Measurements from ENCODE around the gene GRIN2A. TPM values are rescaled to one million over a fixed set of nuclear protein-coding genes. Genes with fewer than 3 reads are reported as not detected.

GRIN2A gene
- total and polyA plus RNA-seq, 2 donors (not counting 3 experiments of a cell fraction or from before 2014, with no cell fraction given): not detected

GRCh38 chr16:9867176-9867575, 315.1 kb downstream of the GRIN2A start:
- no peaks in the 10 kb centered on the region for H3K36me3 ChIP-seq (ENCODE audit: control insufficient read depth in 2 of 2, extremely low read depth in 1 of 2, insufficient read depth in 2 of 2, low read length in 2 of 2)
- dilution Hi-C loops (cut with MboI; ENCODE audit: extremely low pct_ligation_motif_present, low sequenced_read_pairs) (no loop called here), intact Hi-C loops (cut with micrococcal nuclease) (no loop called here)
- FAIRE-seq (no peak), DNase-seq (ENCODE audit: low read depth, low spot score) (no peak)
- H3K79me2 ChIP-seq (ENCODE audit: control insufficient read depth, insufficient read depth, low read length): no peaks in the 10 kb centered on the region
- no peaks in the 10 kb centered on the region for H3K9me3 ChIP-seq (replicated peaks; ENCODE audit: control insufficient read depth, insufficient read depth, low read length)
- no peak overlapping the region for H3K27ac ChIP-seq (ENCODE audit: insufficient read depth, low read depth, low read length)
- ChIA-PET CTCF (no interaction called here), POLR2A (no interaction called here)
- H3K27me3 ChIP-seq (ENCODE audit: control insufficient read depth in 2 of 2, insufficient read depth in 2 of 2, low read length in 2 of 2): no peaks in the 10 kb centered on the region
- H3K4me1 ChIP-seq (ENCODE audit: control insufficient read depth, extremely low read depth, insufficient read depth, low read length): no peaks in the 10 kb centered on the region
- TF ChIP-seq MAX (IDR thresholded peaks at IDR 0.05; ENCODE audit: insufficient read depth, insufficient read length) (no peak), FOS (IDR thresholded peaks at IDR 0.05; ENCODE audit: borderline replicate concordance, insufficient read depth, low read length) (no peak)
- no peak overlapping the region for H3K4me2 ChIP-seq (ENCODE audit: insufficient read depth, low read length)
- BruUV-seq (replicated peaks): no TSS peak
- H3K4me3 ChIP-seq (replicated peaks in 1 of 3; ENCODE audit: insufficient read depth in 1 of 3, low read depth in 1 of 3, low read length in 3 of 3): no peak overlapping the region
- H2AFZ ChIP-seq (ENCODE audit: low read depth, low read length): no peak overlapping the region
- H3K9ac ChIP-seq (replicated peaks; ENCODE audit: extremely low read depth, insufficient read depth, low read length): no peak overlapping the region
- no peaks in the 10 kb centered on the region for H3K9me1 ChIP-seq (replicated peaks; ENCODE audit: control insufficient read depth, extremely low read depth, insufficient read depth, low read length)
- no peaks in the 10 kb centered on the region for H4K20me1 ChIP-seq (replicated peaks; ENCODE audit: control insufficient read depth, extremely low read depth, insufficient read depth, low read length)

- intact Hi-C loops (cut with micrococcal nuclease): no loop called here
- Histone ChIP-seq H3K79me2 (ENCODE audit: control insufficient read depth, insufficient read depth, low read length) (no peaks in the 10 kb centered on the region), H2AFZ (ENCODE audit: low read depth, low read length) (no peak overlapping the region), H3K27me3 (ENCODE audit: control insufficient read depth in 2 of 2, insufficient read depth in 2 of 2, low read length in 2 of 2) (no peaks in the 10 kb centered on the region), H3K4me3 (replicated peaks in 1 of 3; ENCODE audit: insufficient read depth in 1 of 3, low read depth in 1 of 3, low read length in 3 of 3) (no peak overlapping the region), H3K36me3 (ENCODE audit: control insufficient read depth in 2 of 2, extremely low read depth in 1 of 2, insufficient read depth in 2 of 2, low read length in 2 of 2) (no peaks in the 10 kb centered on the region), H3K4me1 (ENCODE audit: control insufficient read depth, extremely low read depth, insufficient read depth, low read length) (no peaks in the 10 kb centered on the region), H4K20me1 (replicated peaks; ENCODE audit: control insufficient read depth, extremely low read depth, insufficient read depth, low read length) (no peaks in the 10 kb centered on the region), H3K27ac (ENCODE audit: insufficient read depth, low read depth, low read length) (no peak overlapping the region), H3K9ac (replicated peaks; ENCODE audit: extremely low read depth, insufficient read depth, low read length) (no peak overlapping the region), H3K4me2 (ENCODE audit: insufficient read depth, low read length) (no peak overlapping the region), H3K9me3 (replicated peaks; ENCODE audit: control insufficient read depth, insufficient read depth, low read length) (no peaks in the 10 kb centered on the region), H3K9me1 (replicated peaks; ENCODE audit: control insufficient read depth, extremely low read depth, insufficient read depth, low read length) (no peaks in the 10 kb centered on the region)
- FAIRE-seq: no peak
- ChIA-PET POLR2A (no interaction called here), CTCF (interaction anchor here (1.6 kb wide), 1 partner anchor 10 kb away, joined by 3 read pairs; no protein-coding TSS in a partner anchor)
- dilution Hi-C loops (cut with MboI; ENCODE audit: extremely low pct_ligation_motif_present, low sequenced_read_pairs): no loop called here
- TF ChIP-seq FOS (IDR thresholded peaks at IDR 0.05; ENCODE audit: borderline replicate concordance, insufficient read depth, low read length): no peak
- no peak for TF ChIP-seq GATA2 (IDR thresholded peaks at IDR 0.05; ENCODE audit: insufficient read depth, insufficient read length, low read depth, low read length)
- no peak for TF ChIP-seq POLR2A (IDR thresholded peaks at IDR 0.05; ENCODE audit: low read depth, low read length)
- TF ChIP-seq CTCF (IDR thresholded peaks at IDR 0.05; ENCODE audit: extremely low read depth in 1 of 2, insufficient read depth in 1 of 2, low read depth in 1 of 2, low read length in 2 of 2): no peak
- no peak for TF ChIP-seq POLR2AphosphoS5 (IDR thresholded peaks at IDR 0.05; ENCODE audit: insufficient read depth, low read depth, low read length)
- no peak for TF ChIP-seq EZH2 (IDR thresholded peaks at IDR 0.05; ENCODE audit: borderline replicate concordance, low read depth, low read length, severe bottlenecking)
- no peak for TF ChIP-seq MYC (IDR thresholded peaks at IDR 0.05; ENCODE audit: low read depth, low read length)
- no peak for TF ChIP-seq JUN (IDR thresholded peaks at IDR 0.05; ENCODE audit: borderline replicate concordance, insufficient read depth, insufficient read length, low read depth)
- TF ChIP-seq MAX (IDR thresholded peaks at IDR 0.05; ENCODE audit: insufficient read depth, insufficient read length): no peak
- BruUV-seq (replicated peaks): no TSS peak
- no peak for DNase-seq (ENCODE audit: low read depth, low spot score)
Observed at GRCh38 chr16:9864461-9864860, 317.8 kb downstream of the GRIN2A start.
